ENCODE data around the gene TOX3.

GRCh38 chr16:52554334-52554733, 7.4 kb upstream of the TOX3 start:
- TF ChIP-seq EP300 (IDR thresholded peaks at IDR 0.05) (no peak), CTCF (IDR thresholded peaks at IDR 0.05) (no peak), POLR2A (IDR thresholded peaks at IDR 0.05) (no peak), POLR2AphosphoS5 (IDR thresholded peaks at IDR 0.05) (no peak)

All from upper lobe of left lung (tissue), 4 donors.